ENCODE data around the gene BMPR1A. TPM values are rescaled to one million over a fixed set of nuclear protein-coding genes. Genes with fewer than 3 reads are reported as not detected.
A peak's percentile ranks its signal among the peaks of the same experiment; 100 is the strongest.

Gene BMPR1A
- total and polyA plus RNA-seq, 9 of the 15 experiments (the other 6 are each of a cell fraction or from before 2014, with no cell fraction given): 1.6 to 17.5 (median 9.1) TPM

- DNase-seq (ENCODE audit: extremely low read depth in 1 of 4, low spot score in 3 of 4) (no peak), ATAC-seq (no peak), FAIRE-seq (no peak)
- Histone ChIP-seq H3K27ac (ENCODE audit: extremely low read depth, low read depth, low read length) (no peak overlapping the region; the same call in 1 of the 3 replicates), H3K27me3 (ENCODE audit: control insufficient read depth in 2 of 2, insufficient read depth in 2 of 2, low read length in 2 of 2) (no peaks in the 10 kb centered on the region), H4K20me1 (replicated peaks; ENCODE audit: control insufficient read depth, insufficient read depth, low read length) (no peaks in the 10 kb centered on the region), H3K4me1 (replicated peaks in 1 of 2; ENCODE audit: control insufficient read depth in 2 of 2, insufficient read depth in 2 of 2, low read length in 2 of 2) (peaks cover 63 to 68% of the 10 kb centered on the region in 2 experiments), H2AFZ (ENCODE audit: low read depth, low read length) (peak overlapping the region; percentile 79), H3K4me3 (no peak overlapping the region), H3K9me3 (replicated peaks; ENCODE audit: control insufficient read depth, insufficient read depth, low read depth, low read length) (0 out of 2 replicates have a peak, but pooled peaks cover 3% of the 10 kb centered on the region), H3K9me1 (ENCODE audit: control insufficient read depth, insufficient read depth, low read length) (no peaks in the 10 kb centered on the region), H3K36me3 (ENCODE audit: control insufficient read depth, insufficient read depth, low read length) (no peaks in the 10 kb centered on the region; the same call in 2 of the 3 replicates), H3K79me2 (ENCODE audit: control insufficient read depth, insufficient read depth, low read length) (peaks cover 16% of the 10 kb centered on the region; the same call in 2 of the 3 replicates), H3K4me2 (ENCODE audit: insufficient read depth, low read length) (no peak overlapping the region), H3K9ac (ENCODE audit: insufficient read depth in 1 of 2, low read depth in 2 of 2, low read length in 2 of 2) (peak overlapping the region in 1 of 2 experiments; percentile 83; a peak in 2 of 4 replicates)
- WGBS (ENCODE audit: insufficient coverage, low coverage, missing lambda C conversion rate): 40% methylated on average over 1 of the region's 16 CpGs
- CTCF ChIA-PET (ENCODE audit: low intra/inter-chr PET ratio): interaction anchor here (0.6 kb wide), 1 partner anchor 19 kb away, joined by 3 read pairs; no protein-coding TSS in a partner anchor
- TF ChIP-seq ZNF445 (CRISPR knock-in tag; IDR thresholded peaks at IDR 0.05; ENCODE audit: low read depth) (no peak), BRF2 (IDR thresholded peaks at IDR 0.05; ENCODE audit: borderline replicate concordance, insufficient read depth, insufficient read length) (no peak), ESRRA (IDR thresholded peaks at IDR 0.05; ENCODE audit: borderline replicate concordance, low read depth) (no peak), GABPA (tag; conservative IDR thresholded peaks at IDR 0.05; ENCODE audit: low read depth) (no peak), LARP7 (IDR thresholded peaks at IDR 0.05) (no peak), ZBTB33 (CRISPR knock-in tag; IDR thresholded peaks at IDR 0.05) (no peak), ZFP30 (CRISPR knock-in tag; IDR thresholded peaks at IDR 0.05; ENCODE audit: borderline replicate concordance) (no peak), GTF2E2 (tag; IDR thresholded peaks at IDR 0.05) (no peak), ZNF263 (CRISPR knock-in tag; IDR thresholded peaks at IDR 0.05; ENCODE audit: borderline replicate concordance) (peak; percentile 76; the same call in 1 of the 2 replicates)
- intact Hi-C loops (cut with micrococcal nuclease) (no loop called here), in situ Hi-C loops (cut with MboI) (no loop called here)
- POLR2A ChIA-PET: no interaction called here
- no TSS peak for BruUV-seq (replicated peaks)
These were observed 199.2 kb downstream of the BMPR1A start for GRCh38 chr10:86955501-86956194.

Measured in K562 (cell line).